HL-60 (cell line): Measurements from ENCODE around the gene RRP1.

Experiments
- DNase-seq, 2 experiments: peaks; one replicate each; pipeline ENCODE4 v3.0.0-alpha.2; 2010 to 2020; ENCODE audit warnings: low read depth in 1 of 2, low spot score in 1 of 2
- H3K27ac ChIP-seq: fragments of 250-450 bp; sonication (Bioruptor Pico); replicated peaks from 2 replicates; pipeline ENCODE4 v1.5.1; 2020; ENCODE audit warnings: mild to moderate bottlenecking, moderate library complexity
- H3K27me3 ChIP-seq: fragments of 250-450 bp; sonication (Bioruptor Pico); 2 replicates; pipeline ENCODE4 v1.5.1; 2021; ENCODE audit warnings: mild to moderate bottlenecking, moderate library complexity; ENCODE audit not compliant: insufficient read depth, poor library complexity, severe bottlenecking
- H3K4me3 ChIP-seq: replicated peaks from 2 replicates; pipeline ENCODE4 v1.5.1; 2011; ENCODE audit warnings: mild to moderate bottlenecking, control low read depth, low read length; ENCODE audit not compliant: insufficient read depth
- CTCF ChIP-seq: IDR thresholded peaks from one replicate; pipeline ENCODE4 v1.5.1; 2011; ENCODE audit warnings: low read length, control low read depth, inconsistent platforms; ENCODE audit not compliant: insufficient read depth
- GABPA ChIP-seq: IDR thresholded peaks from 2 replicates; pipeline ENCODE4 v1.6.1; 2012; ENCODE audit warnings: low read depth
- POLR2AphosphoS5 ChIP-seq: IDR thresholded peaks from 2 replicates; pipeline ENCODE4 v1.6.1; 2012; ENCODE audit warnings: low read depth
- REST ChIP-seq: IDR thresholded peaks from 2 replicates; pipeline ENCODE4 v1.6.1; 2012; ENCODE audit warnings: low read depth; ENCODE audit not compliant: insufficient replicate concordance
- SPI1 ChIP-seq: IDR thresholded peaks from 2 replicates; pipeline ENCODE4 v1.6.1; 2012; ENCODE audit warnings: low read depth, mild to moderate bottlenecking, borderline replicate concordance

The RRP1 gene

GRCh38 chr21:43766734-43767497, 22.5 kb upstream of the RRP1 start:
- DNase-seq, result no peak
- TF ChIP-seq REST, result no peak
- TF ChIP-seq POLR2AphosphoS5, result 0 out of 2 replicates have a peak, but pooled peaks have one; percentile 42
- TF ChIP-seq GABPA, result no peak
- no peak for TF ChIP-seq CTCF
- no peak overlapping the region for H3K4me3 ChIP-seq
- no peak overlapping the region for H3K27ac ChIP-seq
- H3K27me3 ChIP-seq, result no peaks in the 10 kb centered on the region

- no peaks in the 10 kb centered on the region for H3K27me3 ChIP-seq
- DNase-seq, result no peak
- no peak overlapping the region for H3K4me3 ChIP-seq
- no peak overlapping the region for H3K27ac ChIP-seq
- TF ChIP-seq GABPA, result no peak
- no peak for TF ChIP-seq SPI1
- no peak for TF ChIP-seq CTCF
Measured at GRCh38 chr21:43767498-43767983, 21.8 kb upstream of the RRP1 start.

- no peak overlapping the region for H3K27ac ChIP-seq
Measured at GRCh38 chr21:43767984-43768867, 21.2 kb upstream of the RRP1 start.

More at GRCh38 chr21:43767984-43768867, 21.2 kb upstream of the RRP1 start:
- H3K27me3 ChIP-seq, result no peaks in the 10 kb centered on the region
- peak in 1 of 2 experiments; percentile 46 for DNase-seq
- TF ChIP-seq SPI1 (no peak), GABPA (no peak), REST (no peak), CTCF (no peak), POLR2AphosphoS5 (no peak)
- no peak overlapping the region for H3K4me3 ChIP-seq
